GM19351 (cell line): Measurements from ENCODE around the gene GDPD1.
"Not testable (repeated sequence)": the region's sequence is repeated elsewhere in the genome, so short reads cannot be mapped to it uniquely, and the experiment has no call there.

ENCODE experiments used
- ATAC-seq: cut with Tn5 transposase; IDR thresholded peaks from one replicate; pipeline ENCODE4 v1.9.1; 2021; ENCODE audit warnings: mild to moderate bottlenecking, moderate library complexity; ENCODE audit not compliant: unreplicated experiment

GDPD1 gene

GRCh38 chr17:59220328-59221158, at the start of gene GDPD1:
Gene GDPD1 (plus strand): TSS chr17:59220511. CDS start chr17:59220610, 99 bp downstream.
- peak; percentile 89 for ATAC-seq

GRCh38 chr17:59172436-59173004, 47.8 kb upstream of the GDPD1 start:
- ATAC-seq = no peak

- ATAC-seq = no peak
Measured at GRCh38 chr17:59174671-59175070, 45.6 kb upstream of the GDPD1 start.

GRCh38 chr17:59175076-59175475, 45.2 kb upstream of the GDPD1 start:
- no peak for ATAC-seq

- ATAC-seq = no peak
Measured at GRCh38 chr17:59178266-59178985, 41.9 kb upstream of the GDPD1 start.

- ATAC-seq = not testable (repeated sequence)
Measured at GRCh38 chr17:59179601-59180000, 40.7 kb upstream of the GDPD1 start.

GRCh38 chr17:59180626-59181025, 39.7 kb upstream of the GDPD1 start:
- ATAC-seq = no peak

- no peak for ATAC-seq
Measured at GRCh38 chr17:59181481-59181880, 38.8 kb upstream of the GDPD1 start.

GRCh38 chr17:59185997-59186396, 34.3 kb upstream of the GDPD1 start:
- no peak for ATAC-seq

GRCh38 chr17:59186850-59187249, 33.5 kb upstream of the GDPD1 start:
- ATAC-seq = no peak

- no peak for ATAC-seq
Measured at GRCh38 chr17:59190806-59191205, 29.5 kb upstream of the GDPD1 start.

GRCh38 chr17:59193336-59193862, 26.9 kb upstream of the GDPD1 start:
- ATAC-seq = no peak

GRCh38 chr17:59199398-59199797, 20.9 kb upstream of the GDPD1 start:
- no peak for ATAC-seq

- ATAC-seq = no peak
Measured at GRCh38 chr17:59202320-59202719, 18.0 kb upstream of the GDPD1 start.

- ATAC-seq = no peak
Measured at GRCh38 chr17:59219370-59219769, 941 bp upstream of the GDPD1 start.

GRCh38 chr17:59219992-59220327, 351 bp upstream of the GDPD1 start:
- ATAC-seq = peak; percentile 3

GRCh38 chr17:59221159-59221847, 992 bp downstream of the GDPD1 start:
- ATAC-seq = no peak

GRCh38 chr17:59223813-59224212, 3.5 kb downstream of the GDPD1 start:
- no peak for ATAC-seq

GRCh38 chr17:59228588-59228987, 8.3 kb downstream of the GDPD1 start:
- ATAC-seq = not testable (repeated sequence)

- no peak for ATAC-seq
Measured at GRCh38 chr17:59230764-59231163, 10.5 kb downstream of the GDPD1 start.

GRCh38 chr17:59234631-59235030, 14.3 kb downstream of the GDPD1 start:
- no peak for ATAC-seq
